GM18951 (cell line): Measurements from ENCODE around the gene MBTPS1.

ENCODE experiments used
- POLR2A ChIP-seq: IDR thresholded peaks from 4 replicates; pipeline ENCODE4 v1.6.1; 2011; ENCODE audit warnings: mild to moderate bottlenecking; ENCODE audit not compliant: insufficient read length, insufficient read depth; ENCODE audit errors: extremely low read depth
- in situ Hi-C: fragments of 300-500 bp; cut with MboI; formaldehyde crosslinking; loops from one replicate; pipeline ENCODE4 v1.12.0; 2022; ENCODE audit warnings: low sequenced_read_pairs, mixed read lengths, inconsistent platforms; ENCODE audit not compliant: unreplicated experiment

MBTPS1 gene

DNA sequence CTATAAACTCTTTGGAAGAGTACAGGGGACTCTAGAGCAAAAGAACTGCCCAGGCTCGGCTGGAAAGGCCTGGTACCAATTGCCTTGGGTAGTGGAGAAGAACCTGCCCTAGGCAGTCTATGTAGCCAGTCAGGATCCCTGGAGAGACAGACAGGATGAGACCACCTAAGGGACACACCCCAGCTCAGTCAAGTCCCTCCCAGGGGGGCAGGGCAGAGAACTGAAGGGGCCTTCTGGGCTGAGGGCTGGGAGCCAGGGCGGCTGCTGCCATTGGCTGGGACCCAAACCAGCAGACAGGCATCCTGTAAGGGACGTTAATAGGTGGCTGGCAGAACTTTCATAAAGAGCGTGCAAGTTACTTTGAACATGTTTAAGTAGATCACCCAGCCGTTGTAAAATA lies 61.4 kb downstream of the MBTPS1 start:
- no peak for TF ChIP-seq POLR2A
- in situ Hi-C loops = no loop called here

DNA sequence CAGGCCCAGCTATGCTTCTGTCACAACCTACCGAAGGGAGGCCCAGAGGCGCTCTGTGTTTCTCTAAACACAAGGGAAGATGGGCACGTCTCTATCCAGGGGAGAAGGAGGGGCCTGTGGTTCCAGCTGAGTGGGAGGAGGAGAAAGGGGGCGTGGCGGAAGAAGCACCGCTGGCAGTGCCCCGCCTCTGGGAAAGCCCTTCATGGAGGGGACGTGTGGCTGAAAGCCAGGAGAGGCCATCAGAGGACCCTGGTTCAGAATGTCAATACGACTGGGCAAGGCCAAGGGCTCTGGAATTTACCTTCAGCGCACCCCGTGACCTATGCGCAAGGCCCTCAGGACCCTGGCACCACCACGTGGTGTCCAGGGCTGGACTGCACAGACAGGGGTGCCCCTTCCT lies 61.8 kb downstream of the MBTPS1 start:
- in situ Hi-C loops = no loop called here

DNA sequence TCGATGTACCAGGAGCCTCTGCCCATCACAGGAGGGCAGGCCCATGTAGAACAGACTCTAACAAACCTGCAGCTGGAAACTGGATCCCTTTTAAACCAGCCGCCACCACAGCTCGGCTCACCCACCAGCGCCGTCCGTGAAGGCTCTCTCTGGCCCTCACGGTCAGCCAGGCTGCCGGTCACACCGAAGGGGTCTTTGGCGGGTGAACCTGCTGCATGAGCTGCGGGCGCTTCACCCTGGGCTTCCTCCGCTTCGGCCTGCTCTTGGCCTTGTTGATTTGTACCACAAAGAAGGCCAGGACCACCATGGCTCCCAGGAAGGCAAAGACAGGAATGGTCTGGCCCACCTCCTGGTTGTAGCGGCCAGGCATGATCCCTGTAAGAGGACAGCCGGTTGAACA lies 62.5 kb downstream of the MBTPS1 start:
- TF ChIP-seq POLR2A = no peak
- in situ Hi-C loops = no loop called here

More for the DNA sequence above, 61.8 kb downstream of the MBTPS1 start:
- no peak for TF ChIP-seq POLR2A

DNA sequence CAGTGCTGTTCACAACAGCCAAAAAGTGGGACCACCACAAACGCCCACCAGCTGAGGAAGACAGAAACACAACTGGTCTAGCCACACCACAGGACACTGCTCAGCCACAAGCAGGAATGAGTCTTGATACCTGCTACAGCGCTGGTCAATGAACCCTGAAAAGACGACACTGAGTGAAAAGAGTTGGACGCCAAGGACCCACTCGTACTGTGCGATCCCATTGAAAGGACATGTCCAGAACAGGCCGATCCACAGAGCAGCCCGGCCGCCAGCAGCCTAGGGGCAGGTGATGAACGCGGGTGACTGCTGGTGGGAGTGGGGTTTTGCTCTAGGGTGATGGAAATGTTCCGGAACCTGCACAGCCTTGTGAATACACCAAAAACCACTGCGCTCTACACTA lies 63.5 kb downstream of the MBTPS1 start:
- in situ Hi-C loops = no loop called here
- no peak for TF ChIP-seq POLR2A

DNA sequence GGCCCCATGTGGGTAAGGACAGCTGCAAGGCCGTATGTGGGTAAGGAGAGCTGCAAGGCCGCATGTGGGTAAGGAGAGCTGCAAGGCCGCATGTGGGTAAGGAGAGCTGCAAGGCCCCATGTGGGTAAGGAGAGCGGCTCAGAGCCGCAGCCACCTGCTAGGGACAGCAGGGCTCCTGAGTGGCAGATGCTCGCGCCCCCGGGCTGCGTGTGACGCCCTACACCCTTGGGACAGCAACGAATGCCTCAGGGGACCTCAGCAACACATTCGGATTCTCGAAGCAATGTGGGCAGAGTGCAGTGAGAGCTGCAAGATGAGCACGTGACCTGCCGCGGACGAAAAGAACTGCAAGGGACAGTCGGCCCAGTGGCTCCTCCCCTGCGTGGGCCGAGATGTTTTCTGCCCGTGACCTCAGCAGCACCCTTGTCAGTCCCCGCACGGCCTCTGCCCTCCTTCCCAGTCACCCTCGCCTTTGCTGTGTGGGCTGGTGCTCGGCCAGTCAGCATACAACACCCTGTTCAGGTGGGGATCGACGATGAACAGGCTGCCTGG lies 64.6 kb downstream of the MBTPS1 start:
- in situ Hi-C loops = no loop called here

DNA sequence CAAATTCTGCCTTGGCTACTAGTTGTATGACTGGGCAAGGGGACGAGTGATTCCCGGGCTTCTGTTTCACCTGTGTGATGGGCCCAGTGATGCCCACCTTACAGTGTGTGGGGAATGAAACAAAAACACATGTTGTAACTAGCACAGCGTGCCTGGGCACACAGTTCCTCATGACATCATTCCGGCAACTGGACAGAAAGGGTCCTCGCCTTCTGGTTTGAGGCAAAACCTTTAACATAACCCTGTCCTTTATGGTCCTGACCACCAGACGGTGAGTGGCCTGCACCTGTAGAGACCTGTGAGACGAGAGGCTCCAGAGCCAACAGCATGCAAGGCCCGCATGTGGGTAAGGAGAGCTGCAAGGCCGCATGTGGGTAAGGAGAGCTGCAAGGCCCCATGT lies 66.4 kb downstream of the MBTPS1 start:
- in situ Hi-C loops = no loop called here
- no peak for TF ChIP-seq POLR2A

More for the DNA sequence above, 64.6 kb downstream of the MBTPS1 start:
- no peak for TF ChIP-seq POLR2A

DNA sequence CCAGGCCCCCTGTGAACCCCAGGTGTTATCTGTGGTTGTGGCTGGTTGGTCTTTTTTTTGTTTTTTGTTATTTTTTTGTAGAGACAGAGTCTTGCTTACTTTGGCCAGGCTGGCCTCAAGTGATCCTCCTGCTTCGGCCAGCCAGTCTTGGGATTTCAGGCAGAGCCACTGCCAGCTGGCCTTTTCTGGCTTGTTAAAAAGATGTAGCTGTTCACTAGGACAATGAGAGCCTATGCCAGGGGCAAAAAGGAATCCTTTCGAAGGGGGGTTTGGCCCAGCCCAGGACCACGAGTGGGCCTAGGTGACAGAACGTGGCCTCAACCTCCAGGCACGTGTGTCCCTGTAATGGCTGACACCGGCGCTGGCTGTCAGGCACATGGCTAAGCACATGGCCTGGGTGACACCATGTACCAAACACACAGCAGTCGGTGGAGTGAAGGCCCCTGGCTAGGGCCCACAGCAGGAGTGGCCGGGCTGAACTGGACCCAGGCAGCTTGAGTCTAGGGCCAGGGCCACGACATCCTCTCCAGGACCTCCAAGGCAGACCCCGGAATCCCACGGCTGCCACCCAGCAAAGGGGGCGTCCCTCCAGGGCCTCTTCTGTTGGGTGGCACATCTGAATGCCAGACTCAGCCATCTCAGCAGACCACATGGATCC lies 67.2 kb downstream of the MBTPS1 start:
- in situ Hi-C loops = no loop called here
- no peak for TF ChIP-seq POLR2A

DNA sequence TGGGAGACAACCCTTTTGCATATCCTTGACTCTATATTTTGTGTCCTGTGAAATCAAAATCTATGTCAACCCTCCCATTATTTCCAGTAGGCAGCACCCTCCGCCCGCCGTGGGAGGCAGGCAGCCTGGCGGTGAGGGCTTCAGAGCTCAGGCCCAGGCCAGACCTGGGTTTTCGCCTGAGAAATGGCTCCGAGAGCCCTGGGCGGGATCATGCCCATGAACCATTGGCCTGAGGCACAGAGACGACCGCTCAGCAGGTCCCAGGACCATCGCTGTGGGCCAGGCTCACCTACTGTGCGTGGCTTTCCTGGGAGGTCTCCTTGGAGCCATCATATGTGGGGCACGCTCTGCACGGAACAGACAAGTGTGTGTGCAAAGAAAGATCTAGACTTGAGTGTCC lies 67.9 kb downstream of the MBTPS1 start:
- in situ Hi-C loops = no loop called here
- no peak for TF ChIP-seq POLR2A

DNA sequence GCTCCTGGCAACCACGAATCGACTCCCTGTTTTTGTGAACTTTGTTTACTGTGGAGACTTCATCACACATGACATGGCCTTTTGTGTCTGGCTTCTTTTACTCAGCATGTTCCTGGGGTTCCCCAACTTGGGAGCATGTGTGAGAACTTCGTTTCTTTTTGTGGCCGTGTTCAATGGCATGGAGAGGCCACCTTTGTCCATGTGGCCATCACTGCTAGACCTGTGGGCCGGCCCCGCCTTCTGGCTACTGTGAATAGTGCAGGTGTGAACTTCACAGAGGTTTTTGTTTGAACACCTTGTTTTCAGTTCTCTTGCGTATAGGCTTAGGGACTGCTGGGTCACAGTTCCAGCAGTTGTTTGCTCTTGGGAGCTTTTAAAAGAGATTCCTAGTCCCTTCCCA lies 68.5 kb downstream of the MBTPS1 start:
- no peak for TF ChIP-seq POLR2A

DNA sequence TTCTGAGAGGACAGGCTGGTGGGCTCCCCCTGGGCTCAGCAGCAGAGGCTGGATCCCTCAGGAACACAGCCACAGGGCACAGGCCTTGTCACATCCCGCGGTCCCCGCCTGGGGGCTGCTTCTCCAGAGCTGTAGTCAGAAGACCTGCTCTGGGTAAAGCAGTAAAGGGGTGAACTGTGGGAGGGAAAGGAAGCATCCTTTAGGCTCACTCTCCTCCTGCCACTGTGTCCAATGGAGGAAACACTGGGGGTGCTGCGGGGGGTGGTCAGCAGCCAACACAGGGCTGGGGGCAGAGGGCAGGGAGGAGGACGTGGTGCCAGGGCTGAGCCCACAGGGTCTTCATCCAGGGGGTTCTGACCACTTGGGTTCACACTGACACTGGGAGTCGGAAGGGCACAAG lies 69.1 kb downstream of the MBTPS1 start:
- TF ChIP-seq POLR2A = no peak
- in situ Hi-C loops = no loop called here

More for the DNA sequence above, 68.5 kb downstream of the MBTPS1 start:
- in situ Hi-C loops = no loop called here

DNA sequence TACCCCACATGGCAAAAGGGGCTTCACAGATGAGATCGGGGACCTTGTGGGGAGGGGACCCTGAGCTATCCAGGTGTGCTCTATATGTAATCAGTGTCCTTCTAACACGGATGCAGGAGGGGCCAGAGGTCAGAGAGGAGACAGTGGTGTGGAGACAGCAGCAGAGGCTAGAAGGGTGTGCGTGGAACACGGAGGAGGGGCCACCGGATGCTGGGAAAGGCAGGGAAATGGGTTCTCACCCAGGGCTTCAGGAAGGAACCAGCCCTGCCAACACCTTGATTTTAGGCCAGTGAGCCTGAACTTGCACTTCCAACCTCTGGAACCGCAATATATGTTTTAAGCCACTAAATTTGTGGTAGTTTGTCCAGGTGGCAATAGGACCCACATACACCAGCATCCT lies 69.5 kb downstream of the MBTPS1 start:
- in situ Hi-C loops = no loop called here

DNA sequence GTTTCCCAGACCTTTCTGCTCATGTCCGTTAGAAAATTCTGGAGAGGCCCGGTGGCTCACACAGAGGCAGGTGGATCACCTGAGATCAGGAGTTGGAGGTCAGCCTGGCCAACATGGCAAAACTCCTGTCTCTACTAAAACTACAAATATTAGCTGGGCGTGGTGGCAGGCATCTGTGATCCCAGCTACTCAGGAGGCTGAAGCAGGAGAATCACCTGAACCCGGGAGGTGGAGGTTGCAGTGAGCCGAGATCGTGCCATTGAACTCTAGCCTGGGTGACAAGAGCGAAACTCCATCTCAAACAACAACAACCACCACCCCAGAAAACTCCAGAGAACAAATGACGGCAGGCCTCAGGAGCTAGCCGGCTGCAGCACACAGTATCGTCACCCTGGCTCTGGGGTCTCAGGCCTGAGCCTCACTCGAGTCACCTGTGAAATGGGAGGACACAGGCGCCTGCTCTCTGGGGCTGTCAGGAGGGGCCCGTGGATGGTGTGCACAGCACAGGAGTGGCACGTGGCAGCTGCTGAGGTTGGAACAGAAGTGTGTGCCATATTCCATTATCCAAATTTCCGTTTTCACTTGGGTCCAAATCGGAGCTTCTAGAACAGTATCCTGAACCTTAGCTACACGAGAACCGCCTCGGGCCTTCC lies 70.8 kb downstream of the MBTPS1 start:
- in situ Hi-C loops = no loop called here
- no peak for TF ChIP-seq POLR2A

More for the DNA sequence above, 69.5 kb downstream of the MBTPS1 start:
- no peak for TF ChIP-seq POLR2A

DNA sequence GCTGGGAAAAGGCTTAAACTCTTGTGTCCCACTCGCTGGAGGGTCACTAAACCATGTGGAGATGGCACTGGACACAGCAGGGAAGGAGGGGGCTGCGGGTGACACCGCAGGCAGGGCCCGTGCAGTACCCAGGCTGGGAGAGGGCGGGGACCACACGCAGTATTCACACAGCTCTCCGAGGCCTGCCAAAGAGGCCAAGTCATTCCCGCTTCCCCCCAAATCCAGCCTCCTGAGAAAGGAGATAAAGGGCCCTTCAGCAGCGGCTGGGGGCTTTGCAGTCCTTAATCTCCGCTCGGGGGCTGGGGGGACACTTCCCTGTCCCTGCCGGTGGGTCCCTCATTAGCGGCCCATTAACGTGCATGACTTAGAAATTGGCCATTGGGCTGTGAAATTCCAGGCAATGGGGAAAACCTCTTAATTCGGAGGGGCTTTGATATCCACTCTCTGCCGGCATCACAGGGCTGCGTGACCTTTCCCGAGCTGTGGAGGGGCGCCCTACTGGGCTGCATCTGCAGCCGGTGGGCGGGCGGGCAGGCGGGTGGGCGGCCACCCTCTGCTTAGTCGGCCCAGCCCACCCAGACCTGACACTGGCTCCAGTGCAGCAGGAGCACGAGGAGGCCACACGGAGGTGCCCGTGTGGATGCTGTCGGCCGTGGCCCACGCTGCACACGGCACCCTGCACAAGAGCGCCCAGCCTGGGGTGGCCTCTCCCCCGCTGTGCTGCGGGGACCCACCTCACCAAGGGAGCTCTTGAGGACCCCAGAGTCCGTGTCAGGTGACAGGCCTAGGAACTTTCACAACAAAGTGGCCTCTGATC lies 71.5 kb downstream of the MBTPS1 start:
- in situ Hi-C loops = no loop called here
- no peak for TF ChIP-seq POLR2A

DNA sequence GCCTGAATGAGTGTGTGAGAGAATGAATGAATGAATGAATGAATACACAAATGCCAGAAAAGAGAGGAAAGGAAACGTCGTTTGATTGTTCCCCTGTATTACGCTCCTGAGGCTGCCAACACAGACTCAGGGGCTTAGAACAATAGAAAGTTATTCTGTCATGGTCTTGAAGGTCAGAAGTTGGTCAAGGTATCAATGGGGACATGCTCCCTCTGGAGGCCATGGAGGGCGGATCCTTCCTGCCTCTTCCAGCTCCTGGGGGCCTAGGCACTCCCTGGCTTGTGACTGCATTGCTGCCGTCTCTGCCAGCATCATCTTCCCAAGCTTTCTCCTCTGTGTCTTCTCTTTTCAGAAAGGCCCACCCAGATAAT lies 72.6 kb downstream of the MBTPS1 start:
- in situ Hi-C loops = no loop called here
- TF ChIP-seq POLR2A = no peak
